Effector CD8-positive, alpha-beta T cell (primary cell): ENCODE measurements around the gene CEP89.
"Not testable (repeated sequence)": the region's sequence is repeated elsewhere in the genome, so short reads cannot be mapped to it uniquely, and the experiment has no call there.

Experiments
- DNase-seq: peaks from one replicate; lab custom pipeline; 2025; lab: John Stamatoyannopoulos, UW

The CEP89 gene

GRCh38 chr19:32891609-32892008 lies 80.1 kb downstream of the CEP89 start:
- no peak for DNase-seq

GRCh38 chr19:32890841-32891240 lies 80.9 kb downstream of the CEP89 start:
- no peak for DNase-seq

- no peak for DNase-seq
Measured at GRCh38 chr19:32890326-32890725, 81.4 kb downstream of the CEP89 start.

- no peak for DNase-seq
Measured at GRCh38 chr19:32889137-32889934, 82.4 kb downstream of the CEP89 start.

GRCh38 chr19:32887572-32888215 lies 84.1 kb downstream of the CEP89 start:
- DNase-seq: no peak

- DNase-seq: no peak
Measured at GRCh38 chr19:32886241-32886640, 85.5 kb downstream of the CEP89 start.

- not testable (repeated sequence) for DNase-seq
Measured at GRCh38 chr19:32885255-32885654, 86.5 kb downstream of the CEP89 start.

- no peak for DNase-seq
Measured at GRCh38 chr19:32881766-32882165, 90.0 kb downstream of the CEP89 start.

GRCh38 chr19:32880622-32881021 lies 91.1 kb downstream of the CEP89 start:
- DNase-seq: no peak

GRCh38 chr19:32879741-32880140 lies 92.0 kb downstream of the CEP89 start:
- no peak for DNase-seq

GRCh38 chr19:32878988-32879387 lies 92.8 kb downstream of the CEP89 start:
- no peak for DNase-seq

- DNase-seq: no peak
Measured at GRCh38 chr19:32877977-32878745, 93.6 kb downstream of the CEP89 start.

GRCh38 chr19:32877323-32877912 lies 94.3 kb downstream of the CEP89 start:
- no peak for DNase-seq

GRCh38 chr19:32876919-32877285 lies 94.9 kb downstream of the CEP89 start:
- DNase-seq: no peak

GRCh38 chr19:32876236-32876918 lies 95.4 kb downstream of the CEP89 start:
- no peak for DNase-seq

- DNase-seq: no peak
Measured at GRCh38 chr19:32875428-32875827, 96.3 kb downstream of the CEP89 start.

GRCh38 chr19:32874605-32875004 lies 97.2 kb downstream of the CEP89 start:
- no peak for DNase-seq

GRCh38 chr19:32873247-32873959 lies 98.4 kb downstream of the CEP89 start:
- no peak for DNase-seq

- DNase-seq: no peak
Measured at GRCh38 chr19:32872391-32872790, 99.4 kb downstream of the CEP89 start.

- no peak for DNase-seq
Measured at GRCh38 chr19:32870981-32871451, 100.7 kb downstream of the CEP89 start.

- DNase-seq: no peak
Measured at GRCh38 chr19:32869966-32870573, 101.7 kb downstream of the CEP89 start.
